GM19043 (cell line): Measurements from ENCODE around the gene TMEM25.
"Not testable (repeated sequence)": the region's sequence is repeated elsewhere in the genome, so short reads cannot be mapped to it uniquely, and the experiment has no call there.

ENCODE experiments used
- ATAC-seq: cut with Tn5 transposase; IDR thresholded peaks from one replicate; pipeline ENCODE4 v1.9.1; 2021; ENCODE audit warnings: low read depth; ENCODE audit not compliant: unreplicated experiment

TMEM25 gene

DNA sequence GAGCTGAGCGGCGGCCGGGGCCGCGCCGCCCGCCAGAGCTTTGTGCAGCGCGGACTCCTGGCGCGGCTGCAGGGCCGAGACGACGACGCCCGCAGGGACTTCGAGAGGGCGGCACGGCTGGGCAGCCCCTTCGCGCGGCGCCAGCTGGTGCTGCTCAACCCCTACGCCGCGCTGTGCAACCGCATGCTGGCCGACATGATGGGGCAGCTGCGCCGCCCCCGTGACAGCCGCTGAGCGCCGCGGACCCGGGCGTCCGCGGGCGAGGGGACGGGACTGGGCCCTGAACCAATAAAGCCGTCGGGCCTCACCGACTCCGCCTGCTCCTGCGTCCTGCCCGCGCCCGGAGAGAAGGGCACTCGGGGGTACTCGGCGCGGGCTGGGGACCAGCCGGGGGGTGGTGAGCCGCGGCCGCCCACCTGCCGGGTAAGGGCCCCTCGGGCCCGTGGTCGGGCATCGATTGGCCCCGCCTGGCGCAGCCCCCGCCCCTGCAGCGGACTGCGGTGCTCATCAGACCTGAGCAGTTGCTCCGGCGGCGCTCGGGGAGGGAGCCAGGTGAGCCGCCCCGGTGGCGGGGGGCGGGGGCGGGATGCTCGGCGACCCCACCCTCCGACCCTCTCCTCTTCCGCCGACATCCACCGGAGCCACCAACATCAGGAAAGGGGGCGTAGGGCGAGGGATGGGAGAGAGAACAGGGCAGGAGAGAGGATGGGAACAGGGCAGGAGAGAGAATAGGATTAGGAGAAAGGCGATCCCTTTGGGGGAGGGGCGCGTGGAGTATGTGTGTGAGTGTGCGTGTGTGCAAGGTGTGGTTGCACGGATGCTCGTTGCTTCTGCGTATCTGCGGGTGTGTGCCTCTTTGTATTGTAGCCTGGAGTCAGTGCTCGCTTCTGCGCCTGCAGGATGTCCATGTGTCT, at the start of gene TMEM25:
TMEM25 (plus strand) TSS at position 510 of the 914 bp plus-strand sequence. CDS start 610 bp downstream, outside the sequence.
- no peak for ATAC-seq

DNA sequence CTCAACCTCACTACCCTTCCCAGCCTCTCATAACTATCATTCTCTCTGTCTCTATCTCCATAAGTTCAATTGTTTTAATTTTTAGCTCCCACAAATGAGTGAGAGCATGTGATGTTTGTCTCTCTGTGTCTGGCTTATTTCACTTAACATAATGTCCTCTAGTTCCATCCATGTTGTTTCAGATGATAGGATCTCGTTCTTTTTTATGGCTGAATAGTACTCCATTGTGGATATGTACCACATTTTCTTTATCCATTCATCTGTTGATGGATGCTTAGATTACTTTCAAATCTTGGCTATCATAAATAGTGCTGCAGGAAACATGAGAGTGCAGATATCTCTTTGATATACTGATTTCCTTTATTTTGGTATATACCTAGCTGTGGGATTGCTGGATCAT, 49.8 kb upstream of the TMEM25 start:
- not testable (repeated sequence) for ATAC-seq

DNA sequence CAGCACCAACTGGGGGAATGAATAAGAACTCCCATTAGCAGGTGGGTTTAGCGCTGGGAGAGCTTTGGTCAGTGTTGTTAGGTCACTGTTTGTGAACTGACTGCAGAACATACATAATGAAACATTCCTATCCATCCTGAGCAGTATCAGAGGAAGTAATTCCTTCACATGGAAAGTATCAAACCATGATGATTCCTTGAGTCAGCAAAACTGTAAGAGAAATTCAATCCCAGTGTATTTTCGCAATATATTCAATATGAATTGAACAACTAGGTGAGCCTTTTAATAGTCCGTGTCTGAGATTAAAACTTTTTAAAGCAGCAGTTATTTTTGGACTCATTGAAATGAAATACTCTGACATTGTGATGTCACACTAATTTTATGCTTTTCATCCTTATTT, 46.6 kb upstream of the TMEM25 start:
- ATAC-seq: no peak

DNA sequence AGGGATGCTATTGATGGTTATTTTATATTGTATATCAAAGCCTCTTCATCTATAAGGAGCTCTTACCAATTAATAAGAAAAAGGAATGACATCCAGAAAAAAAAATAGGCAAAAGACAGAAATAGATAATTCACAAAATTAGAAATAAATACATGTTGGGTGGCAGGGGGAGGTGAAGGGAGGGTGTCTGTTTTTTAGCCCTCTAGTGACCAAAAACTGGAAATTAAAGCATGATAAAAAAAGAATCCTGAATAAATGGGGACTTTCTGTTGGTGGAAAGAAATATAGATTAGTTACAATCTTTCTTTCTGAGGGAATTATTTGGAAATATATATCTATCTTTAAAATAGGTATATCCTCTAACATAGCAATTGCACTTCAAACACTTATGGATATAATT, 45.7 kb upstream of the TMEM25 start:
- ATAC-seq: no peak

DNA sequence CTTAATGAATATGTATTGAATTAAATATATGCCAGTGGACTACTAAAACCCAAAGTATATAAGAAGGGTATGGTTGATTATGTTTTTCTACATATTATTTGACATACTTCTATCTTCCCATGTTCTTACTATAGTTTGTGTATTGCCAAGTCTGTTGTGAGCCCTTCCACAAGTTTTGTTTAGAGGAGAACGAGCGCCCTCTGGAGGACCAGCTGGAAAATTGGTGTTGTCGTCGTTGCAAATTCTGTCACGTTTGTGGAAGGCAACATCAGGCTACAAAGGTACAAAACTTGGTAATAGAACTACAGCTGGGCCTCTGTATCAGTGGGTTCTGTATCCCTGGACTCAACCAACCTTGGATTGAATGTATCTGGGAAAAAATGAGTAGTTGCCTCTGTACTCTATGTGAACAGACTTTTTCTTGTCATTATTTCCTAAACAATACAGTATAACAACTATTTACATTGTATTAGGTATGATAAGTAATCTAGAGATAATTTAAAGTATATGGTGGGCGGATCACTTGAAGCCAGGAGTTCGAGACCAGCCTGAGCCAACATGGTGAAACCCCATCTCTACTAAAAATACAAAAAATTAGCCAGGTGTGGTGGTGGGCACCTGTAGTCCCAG, 42.4 kb upstream of the TMEM25 start:
- no peak for ATAC-seq

DNA sequence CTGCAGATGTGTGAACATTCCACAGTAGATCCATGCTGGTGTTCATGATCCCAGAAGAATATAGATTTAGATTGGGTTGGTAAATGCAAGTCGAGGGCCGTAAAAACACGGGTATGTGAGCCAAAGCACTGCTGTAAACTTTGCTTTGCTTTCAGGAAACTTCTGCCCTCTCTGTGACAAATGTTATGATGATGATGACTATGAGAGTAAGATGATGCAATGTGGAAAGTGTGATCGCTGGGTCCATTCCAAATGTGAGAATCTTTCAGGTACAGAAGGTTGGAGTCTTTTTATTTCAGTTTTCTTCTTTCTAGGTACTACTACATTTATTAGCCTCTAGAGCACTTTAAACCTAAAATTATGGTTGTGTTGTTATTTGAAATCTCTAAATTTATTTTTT, 40.0 kb upstream of the TMEM25 start:
- ATAC-seq: no peak

DNA sequence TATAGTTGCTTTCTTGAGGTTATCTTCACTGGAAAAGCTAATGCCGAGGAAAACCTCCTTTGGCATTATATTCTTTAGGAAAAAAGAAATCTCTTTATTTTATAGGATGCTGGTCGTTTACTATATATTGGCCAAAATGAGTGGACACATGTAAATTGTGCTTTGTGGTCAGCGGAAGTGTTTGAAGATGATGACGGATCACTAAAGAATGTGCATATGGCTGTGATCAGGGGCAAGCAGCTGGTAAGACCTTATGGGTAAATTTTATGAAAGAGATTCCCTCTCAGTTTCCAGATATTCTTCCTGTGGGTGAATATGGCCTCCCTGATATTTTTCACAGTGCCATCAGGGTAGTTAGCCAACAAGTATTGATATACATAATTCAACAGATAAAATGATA, 33.2 kb upstream of the TMEM25 start:
- no peak for ATAC-seq

DNA sequence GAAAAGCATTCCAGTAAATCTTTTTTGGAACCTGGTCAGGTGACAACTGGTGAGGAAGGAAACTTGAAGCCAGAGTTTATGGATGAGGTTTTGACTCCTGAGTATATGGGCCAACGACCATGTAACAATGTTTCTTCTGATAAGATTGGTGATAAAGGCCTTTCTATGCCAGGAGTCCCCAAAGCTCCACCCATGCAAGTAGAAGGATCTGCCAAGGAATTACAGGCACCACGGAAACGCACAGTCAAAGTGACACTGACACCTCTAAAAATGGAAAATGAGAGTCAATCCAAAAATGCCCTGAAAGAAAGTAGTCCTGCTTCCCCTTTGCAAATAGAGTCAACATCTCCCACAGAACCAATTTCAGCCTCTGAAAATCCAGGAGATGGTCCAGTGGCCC, 27.8 kb upstream of the TMEM25 start:
- no peak for ATAC-seq

DNA sequence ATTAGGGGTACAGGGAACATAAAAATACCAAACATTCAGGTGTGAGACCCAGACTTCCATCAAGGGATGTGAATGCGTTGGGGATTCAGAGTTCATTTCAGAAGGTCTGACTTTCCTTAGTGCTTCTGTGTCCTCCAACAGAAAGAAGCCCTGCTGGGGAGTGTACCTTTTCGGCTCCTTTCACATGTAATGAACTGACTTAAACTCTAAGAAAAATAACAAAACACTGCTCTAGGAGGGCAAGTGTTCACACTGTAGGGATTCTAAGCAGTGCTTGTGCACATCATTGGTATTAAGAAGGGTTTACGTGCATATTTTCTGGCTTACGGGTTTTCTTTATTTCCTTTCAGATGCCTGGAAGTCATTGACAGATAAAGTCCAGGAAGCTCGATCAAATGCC, 19.4 kb upstream of the TMEM25 start:
- ATAC-seq: no peak

DNA sequence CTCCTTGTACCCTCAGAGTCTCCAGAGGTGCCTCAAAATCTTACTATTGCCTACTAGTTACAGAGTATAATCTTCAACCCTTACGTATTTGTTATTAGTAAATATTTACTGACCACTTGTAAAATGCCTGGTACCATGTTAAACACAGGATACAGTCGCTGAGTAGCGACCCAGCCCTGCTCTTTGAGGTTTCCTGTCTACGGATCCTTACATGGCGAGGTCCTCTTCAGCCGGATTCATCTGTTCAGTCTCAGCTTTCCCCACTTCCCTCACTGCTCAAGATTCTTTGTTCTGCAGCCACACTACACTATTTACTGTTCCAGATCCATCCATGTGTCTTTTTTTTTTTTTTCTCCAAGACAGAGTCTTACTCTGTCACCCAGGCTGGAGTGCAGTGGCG, 16.9 kb upstream of the TMEM25 start:
- no peak for ATAC-seq

DNA sequence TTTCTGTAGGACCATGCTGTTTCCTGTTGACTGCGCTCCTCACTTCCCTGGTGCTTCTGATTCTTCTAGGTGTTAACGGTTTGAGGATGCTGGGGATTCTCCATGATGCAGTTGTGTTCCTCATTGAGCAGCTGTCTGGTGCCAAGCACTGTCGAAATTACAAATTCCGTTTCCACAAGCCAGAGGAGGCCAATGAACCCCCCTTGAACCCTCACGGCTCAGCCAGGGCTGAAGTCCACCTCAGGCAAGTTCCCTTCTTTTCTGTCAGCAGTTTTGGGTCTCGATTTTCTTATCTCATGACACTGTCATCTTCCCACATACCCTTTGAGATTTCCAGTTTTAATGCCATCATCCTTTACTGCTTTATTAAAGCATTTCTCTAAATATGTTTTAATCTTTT, 11.4 kb upstream of the TMEM25 start:
- ATAC-seq: no peak

DNA sequence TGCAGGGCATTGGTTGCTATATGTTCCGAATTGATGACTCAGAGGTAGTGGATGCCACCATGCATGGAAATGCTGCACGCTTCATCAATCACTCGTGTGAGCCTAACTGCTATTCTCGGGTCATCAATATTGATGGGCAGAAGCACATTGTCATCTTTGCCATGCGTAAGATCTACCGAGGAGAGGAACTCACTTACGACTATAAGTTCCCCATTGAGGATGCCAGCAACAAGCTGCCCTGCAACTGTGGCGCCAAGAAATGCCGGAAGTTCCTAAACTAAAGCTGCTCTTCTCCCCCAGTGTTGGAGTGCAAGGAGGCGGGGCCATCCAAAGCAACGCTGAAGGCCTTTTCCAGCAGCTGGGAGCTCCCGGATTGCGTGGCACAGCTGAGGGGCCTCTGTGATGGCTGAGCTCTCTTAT, 9.1 kb upstream of the TMEM25 start:
- ATAC-seq: no peak

DNA sequence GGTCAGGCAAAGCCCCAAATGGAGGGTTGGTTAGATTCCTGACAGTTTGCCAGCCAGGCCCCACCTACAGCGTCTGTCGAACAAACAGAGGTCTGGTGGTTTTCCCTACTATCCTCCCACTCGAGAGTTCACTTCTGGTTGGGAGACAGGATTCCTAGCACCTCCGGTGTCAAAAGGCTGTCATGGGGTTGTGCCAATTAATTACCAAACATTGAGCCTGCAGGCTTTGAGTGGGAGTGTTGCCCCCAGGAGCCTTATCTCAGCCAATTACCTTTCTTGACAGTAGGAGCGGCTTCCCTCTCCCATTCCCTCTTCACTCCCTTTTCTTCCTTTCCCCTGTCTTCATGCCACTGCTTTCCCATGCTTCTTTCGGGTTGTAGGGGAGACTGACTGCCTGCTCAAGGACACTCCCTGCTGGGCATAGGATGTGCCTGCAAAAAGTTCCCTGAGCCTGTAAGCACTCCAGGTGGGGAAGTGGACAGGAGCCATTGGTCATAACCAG, 8.4 kb upstream of the TMEM25 start:
- ATAC-seq: no peak

DNA sequence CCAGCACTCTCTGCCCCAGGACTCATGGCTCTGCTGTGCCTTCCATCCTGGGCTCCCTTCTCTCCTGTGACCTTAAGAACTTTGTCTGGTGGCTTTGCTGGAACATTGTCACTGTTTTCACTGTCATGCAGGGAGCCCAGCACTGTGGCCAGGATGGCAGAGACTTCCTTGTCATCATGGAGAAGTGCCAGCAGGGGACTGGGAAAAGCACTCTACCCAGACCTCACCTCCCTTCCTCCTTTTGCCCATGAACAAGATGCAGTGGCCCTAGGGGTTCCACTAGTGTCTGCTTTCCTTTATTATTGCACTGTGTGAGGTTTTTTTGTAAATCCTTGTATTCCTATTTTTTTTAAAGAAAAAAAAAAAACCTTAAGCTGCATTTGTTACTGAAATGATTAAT, 6.6 kb upstream of the TMEM25 start:
- ATAC-seq: no peak

DNA sequence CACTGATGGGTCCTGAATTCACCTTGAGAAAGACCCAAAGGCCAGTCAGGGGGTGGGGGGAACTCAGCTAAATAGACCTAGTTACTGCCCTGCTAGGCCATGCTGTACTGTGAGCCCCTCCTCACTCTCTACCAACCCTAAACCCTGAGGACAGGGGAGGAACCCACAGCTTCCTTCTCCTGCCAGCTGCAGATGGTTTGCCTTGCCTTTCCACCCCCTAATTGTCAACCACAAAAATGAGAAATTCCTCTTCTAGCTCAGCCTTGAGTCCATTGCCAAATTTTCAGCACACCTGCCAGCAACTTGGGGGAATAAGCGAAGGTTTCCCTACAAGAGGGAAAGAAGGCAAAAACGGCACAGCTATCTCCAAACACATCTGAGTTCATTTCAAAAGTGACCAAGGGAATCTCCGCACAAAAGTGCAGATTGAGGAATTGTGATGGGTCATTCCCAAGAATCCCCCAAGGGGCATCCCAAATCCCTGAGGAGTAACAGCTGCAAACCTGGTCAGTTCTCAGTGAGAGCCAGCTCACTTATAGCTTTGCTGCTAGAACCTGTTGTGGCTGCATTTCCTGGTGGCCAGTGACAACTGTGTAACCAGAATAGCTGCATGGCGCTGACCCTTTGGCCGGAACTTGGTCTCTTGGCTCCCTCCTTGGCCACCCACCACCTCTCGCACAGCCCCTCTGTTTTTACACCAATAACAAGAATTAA, 6.1 kb upstream of the TMEM25 start:
- ATAC-seq: no peak

DNA sequence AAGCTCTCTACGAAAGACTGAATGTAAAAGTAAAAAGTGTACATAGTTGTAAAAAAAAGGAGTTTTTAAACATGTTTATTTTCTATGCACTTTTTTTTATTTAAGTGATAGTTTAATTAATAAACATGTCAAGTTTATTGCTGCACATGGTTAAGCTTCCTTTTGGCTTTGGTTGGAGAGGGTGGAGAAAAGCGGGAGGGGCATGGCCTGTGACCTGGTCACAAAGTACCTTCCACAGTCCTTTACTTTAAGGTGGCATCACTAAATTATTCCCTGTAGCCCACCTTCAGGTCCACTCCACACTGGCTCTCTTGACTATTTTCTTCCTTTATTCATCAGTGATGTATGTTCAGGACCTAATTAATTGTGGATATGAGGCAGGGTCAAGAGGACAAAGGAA, 4.3 kb upstream of the TMEM25 start:
- no peak for ATAC-seq

DNA sequence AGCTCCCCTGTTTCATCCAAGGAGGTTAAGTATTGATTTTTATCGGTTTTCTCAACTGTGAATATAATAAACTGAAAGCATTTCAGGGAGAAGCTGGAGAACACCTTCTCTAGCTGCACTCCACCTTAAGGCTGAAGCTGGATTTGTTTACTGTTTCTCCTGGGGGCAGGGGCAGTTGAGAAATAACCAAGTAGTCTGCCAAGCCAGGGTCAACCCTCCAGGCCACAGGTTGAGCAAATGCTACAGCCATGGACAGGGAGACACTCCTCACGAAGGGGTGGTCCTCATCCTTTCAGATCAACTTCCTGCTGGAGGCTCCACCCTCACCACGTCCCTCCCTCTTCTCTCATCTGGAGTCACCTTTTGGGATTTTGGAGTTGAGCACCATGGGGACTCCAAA, 3.9 kb upstream of the TMEM25 start, which contains the start of gene TTC36:
TTC36 (plus strand) TSS at position 366 of the 400 bp plus-strand sequence; CDS start at position 387, 21 bp downstream.
- no peak for ATAC-seq

DNA sequence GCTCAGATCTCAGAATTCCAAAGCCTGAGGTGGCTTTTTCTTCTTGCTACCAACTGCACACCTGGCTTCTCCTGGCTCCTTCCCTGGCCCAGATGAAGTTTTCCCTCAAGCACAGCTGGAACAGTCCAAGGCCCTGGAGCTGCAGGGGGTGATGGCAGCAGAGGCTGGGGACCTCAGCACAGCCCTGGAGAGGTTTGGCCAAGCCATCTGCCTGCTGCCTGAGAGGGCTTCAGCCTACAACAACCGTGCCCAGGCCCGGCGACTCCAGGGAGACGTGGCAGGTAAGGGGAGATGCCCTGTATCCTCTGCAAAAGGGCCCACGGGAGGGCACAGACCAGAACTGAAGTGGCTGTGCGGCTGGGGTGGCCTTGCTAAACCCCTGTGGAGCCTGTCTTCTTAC, 2.5 kb upstream of the TMEM25 start:
- no peak for ATAC-seq

DNA sequence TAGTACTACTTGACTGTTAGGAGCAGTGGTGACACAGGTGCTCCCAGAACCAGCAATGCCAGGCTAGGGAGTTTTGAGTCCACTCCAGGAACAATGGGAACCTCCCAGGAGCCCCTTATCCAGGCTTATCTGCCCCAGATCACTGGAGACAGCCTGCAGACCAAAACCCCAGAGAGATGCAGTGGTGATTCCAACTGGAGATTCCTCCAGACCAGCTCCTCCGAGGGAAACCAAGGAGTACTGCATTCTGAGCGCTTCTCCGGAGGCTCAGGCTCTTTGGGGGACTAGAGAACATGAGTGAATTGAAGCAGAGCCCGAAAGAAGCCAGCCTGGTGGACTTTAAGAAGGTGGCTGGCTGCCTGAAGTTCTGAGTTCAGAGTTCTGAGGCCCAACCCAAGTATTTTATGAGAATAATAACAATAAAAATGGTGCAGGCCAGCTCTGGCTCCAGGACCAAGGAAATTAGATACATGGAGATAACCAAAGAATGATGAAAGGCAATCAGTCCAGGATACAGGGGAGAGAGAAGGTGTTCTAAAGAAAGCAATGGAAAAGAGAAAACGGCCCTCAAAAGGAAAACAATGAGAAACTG, 1.3 kb upstream of the TMEM25 start:
- ATAC-seq: no peak

DNA sequence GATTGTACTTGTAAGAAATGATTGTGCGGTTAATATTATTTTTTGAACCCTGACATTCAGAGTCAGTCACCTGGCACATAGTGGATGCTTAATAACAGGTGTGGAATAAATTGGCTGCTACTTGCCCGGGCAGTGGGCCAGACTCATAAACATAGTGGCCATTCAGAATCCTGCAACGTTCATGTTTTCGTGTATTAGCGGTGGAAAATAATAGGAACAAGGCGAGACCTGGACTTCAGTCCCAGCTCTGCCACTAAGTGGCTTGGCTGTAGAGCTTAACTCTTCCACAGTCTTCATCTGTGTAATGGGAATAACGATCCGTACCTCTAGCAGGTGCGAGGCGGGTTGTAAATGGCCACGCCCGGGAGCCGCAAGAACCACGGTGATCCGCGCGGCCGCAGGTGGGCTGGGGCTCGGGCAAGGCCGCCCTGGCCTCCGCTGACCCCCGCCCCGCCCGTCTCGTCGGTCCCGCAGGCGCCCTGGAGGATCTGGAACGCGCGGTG, 761 bp upstream of the TMEM25 start:
- ATAC-seq: no peak
